Measurements from ENCODE around the gene GPATCH11.

Gene GPATCH11

GRCh38 chr2:37132914-37133313 lies 48.6 kb downstream of the GPATCH11 start:
- Histone ChIP-seq H3K36me3 (ENCODE audit: low read length) (no peaks in the 10 kb centered on the region), H3K9me2 (replicated peaks; ENCODE audit: insufficient read depth, low read length) (no peaks in the 10 kb centered on the region), H3K4me2 (ENCODE audit: low read depth, low read length, poor library complexity, severe bottlenecking) (no peak overlapping the region), H3F3A (ENCODE audit: insufficient read depth) (no peaks in the 10 kb centered on the region), H3K27me3 (ENCODE audit: low read length) (no peaks in the 10 kb centered on the region), H4K20me1 (ENCODE audit: low read depth, low read length) (no peaks in the 10 kb centered on the region), H3K79me2 (ENCODE audit: insufficient read depth, low read length) (no peaks in the 10 kb centered on the region), H2AFZ (ENCODE audit: low read depth, low read length, severe bottlenecking) (no peak overlapping the region), H3K9ac (ENCODE audit: low read length) (no peak overlapping the region), H3K4me3 (ENCODE audit: insufficient read depth, low read length, poor library complexity, severe bottlenecking) (no peak overlapping the region), H3K27ac (ENCODE audit: low read depth, low read length) (no peak overlapping the region), H3K9me3 (ENCODE audit: insufficient read depth, low read length) (no peaks in the 10 kb centered on the region)
- TF ChIP-seq EZH2phosphoT487 (conservative IDR thresholded peaks at IDR 0.05; ENCODE audit: low read length), result no peak
- TF ChIP-seq CTCF (IDR thresholded peaks at IDR 0.05; ENCODE audit: insufficient read depth, low read length, poor library complexity, severe bottlenecking), result no peak

GRCh38 chr2:37142546-37142945 lies 58.2 kb downstream of the GPATCH11 start:
- H3F3A ChIP-seq (ENCODE audit: insufficient read depth), result no peaks in the 10 kb centered on the region
- H3K9ac ChIP-seq (ENCODE audit: low read length), result no peak overlapping the region
- TF ChIP-seq EZH2phosphoT487 (conservative IDR thresholded peaks at IDR 0.05; ENCODE audit: low read length) (no peak), CTCF (IDR thresholded peaks at IDR 0.05; ENCODE audit: insufficient read depth, low read length, poor library complexity, severe bottlenecking) (no peak)
- no peak overlapping the region for H3K4me3 ChIP-seq (ENCODE audit: insufficient read depth, low read length, poor library complexity, severe bottlenecking)
- no peaks in the 10 kb centered on the region for H4K20me1 ChIP-seq (ENCODE audit: low read depth, low read length)
- H3K27ac ChIP-seq (ENCODE audit: low read depth, low read length), result no peak overlapping the region
- H3K4me2 ChIP-seq (ENCODE audit: low read depth, low read length, poor library complexity, severe bottlenecking), result no peak overlapping the region
- no peak overlapping the region for H2AFZ ChIP-seq (ENCODE audit: low read depth, low read length, severe bottlenecking)
- H3K27me3 ChIP-seq (ENCODE audit: low read length), result no peaks in the 10 kb centered on the region
- no peaks in the 10 kb centered on the region for H3K79me2 ChIP-seq (ENCODE audit: insufficient read depth, low read length)
- no peaks in the 10 kb centered on the region for H3K9me2 ChIP-seq (replicated peaks; ENCODE audit: insufficient read depth, low read length)
- H3K9me3 ChIP-seq (ENCODE audit: insufficient read depth, low read length), result no peaks in the 10 kb centered on the region
- H3K36me3 ChIP-seq (ENCODE audit: low read length), result no peaks in the 10 kb centered on the region

- no peaks in the 10 kb centered on the region for H3K36me3 ChIP-seq (ENCODE audit: low read length)
Measured at GRCh38 chr2:37143974-37144373, 59.7 kb downstream of the GPATCH11 start.

More at GRCh38 chr2:37143974-37144373, 59.7 kb downstream of the GPATCH11 start:
- Histone ChIP-seq H3K4me3 (ENCODE audit: insufficient read depth, low read length, poor library complexity, severe bottlenecking) (no peak overlapping the region), H3K4me2 (ENCODE audit: low read depth, low read length, poor library complexity, severe bottlenecking) (no peak overlapping the region), H3F3A (ENCODE audit: insufficient read depth) (no peaks in the 10 kb centered on the region), H3K9me2 (replicated peaks; ENCODE audit: insufficient read depth, low read length) (no peaks in the 10 kb centered on the region), H3K9ac (ENCODE audit: low read length) (no peak overlapping the region), H3K27ac (ENCODE audit: low read depth, low read length) (no peak overlapping the region), H2AFZ (ENCODE audit: low read depth, low read length, severe bottlenecking) (no peak overlapping the region), H4K20me1 (ENCODE audit: low read depth, low read length) (no peaks in the 10 kb centered on the region), H3K79me2 (ENCODE audit: insufficient read depth, low read length) (no peaks in the 10 kb centered on the region), H3K9me3 (ENCODE audit: insufficient read depth, low read length) (no peaks in the 10 kb centered on the region), H3K27me3 (ENCODE audit: low read length) (no peaks in the 10 kb centered on the region)
- TF ChIP-seq CTCF (IDR thresholded peaks at IDR 0.05; ENCODE audit: insufficient read depth, low read length, poor library complexity, severe bottlenecking) (no peak), EZH2phosphoT487 (conservative IDR thresholded peaks at IDR 0.05; ENCODE audit: low read length) (no peak)
